T1000 (cell line): ENCODE data around the gene HHIP.
"Not testable (repeated sequence)": the region's sequence is repeated elsewhere in the genome, so short reads cannot be mapped to it uniquely, and the experiment has no call there.

Experiments used
- DNase-seq: peaks from one replicate; lab custom pipeline; 2025; ENCODE audit warnings: mixed read lengths; lab: John Stamatoyannopoulos, UW

Gene HHIP

GRCh38 chr4:144754562-144755410 lies 108.8 kb downstream of the HHIP start:
- no peak for DNase-seq

GRCh38 chr4:144757969-144758368 lies 112.0 kb downstream of the HHIP start:
- no peak for DNase-seq

GRCh38 chr4:144768809-144769208 lies 122.9 kb downstream of the HHIP start:
- not testable (repeated sequence) for DNase-seq

GRCh38 chr4:144778364-144778763 lies 132.4 kb downstream of the HHIP start:
- no peak for DNase-seq

GRCh38 chr4:144782345-144782744 lies 136.4 kb downstream of the HHIP start:
- DNase-seq: no peak

- no peak for DNase-seq
Observed at GRCh38 chr4:144785961-144786360, 140.0 kb downstream of the HHIP start.

- no peak for DNase-seq
Observed at GRCh38 chr4:144787365-144788258, 141.7 kb downstream of the HHIP start.

GRCh38 chr4:144788469-144788868 lies 142.5 kb downstream of the HHIP start:
- DNase-seq: no peak

GRCh38 chr4:144791933-144792332 lies 146.0 kb downstream of the HHIP start:
- not testable (repeated sequence) for DNase-seq
